WTC11 (cell line): Measurements from ENCODE around the gene THOP1. TPM values are rescaled to one million over a fixed set of nuclear protein-coding genes. Genes with fewer than 3 reads are reported as not detected.

Experiments used
- ATAC-seq: fragments of 200-7000 bp; cut with Tn5 transposase; 2 replicates; pipeline ENCODE4 v1.10.0; 2021; ENCODE audit warnings: mild to moderate bottlenecking, moderate library complexity
- CTCF ChIA-PET: fragments of 300-600 bp; sonication (Branson Sonifier 250); formaldehyde crosslinking; loops from one replicate; lab custom pipeline; 2021; ENCODE audit warnings: antibody characterized with exemption; lab: Charles Lee
- POLR2A ChIA-PET: fragments of 350-600 bp; sonication (Branson Sonifier 250); formaldehyde crosslinking; loops from one replicate; lab custom pipeline; 2021; ENCODE audit warnings: antibody characterized with exemption; lab: Charles Lee
- DNase-seq: peaks from one replicate; pipeline ENCODE4 v3.0.0; 2021; ENCODE audit warnings: low spot score
- H3K27ac Mint-ChIP-seq: 2 replicates; pipeline ENCODE4 v1.8.0; 2021; ENCODE audit warnings: mixed read lengths
- H3K27me3 Mint-ChIP-seq: 2 replicates; pipeline ENCODE4 v1.8.0; 2021; ENCODE audit warnings: low read depth, mild to moderate bottlenecking, moderate library complexity, mixed read lengths
- H3K36me3 Mint-ChIP-seq: 2 replicates; pipeline ENCODE4 v1.8.0; 2021; ENCODE audit warnings: mixed read lengths
- H3K4me1 Mint-ChIP-seq: 2 replicates; pipeline ENCODE4 v1.8.0; 2022; ENCODE audit warnings: mixed read lengths
- H3K4me3 Mint-ChIP-seq: 2 replicates; pipeline ENCODE4 v1.8.0; 2021; ENCODE audit warnings: mild to moderate bottlenecking, moderate library complexity, mixed read lengths
- H3K9me3 Mint-ChIP-seq: 2 replicates; pipeline ENCODE4 v1.8.0; 2021; ENCODE audit warnings: mixed read lengths
- AFF4 ChIP-seq: sonication (generic); formaldehyde crosslinking; IDR thresholded peaks from 2 replicates; pipeline ENCODE4 v1.8.1; 2023; ENCODE audit warnings: mild to moderate bottlenecking, missing genetic modification reagents, borderline replicate concordance
- CREB1 ChIP-seq: sonication (generic); formaldehyde crosslinking; IDR thresholded peaks from 2 replicates; pipeline ENCODE4 v1.8.0; 2023; ENCODE audit warnings: mild to moderate bottlenecking, missing genetic modification reagents
- CREM ChIP-seq: sonication (generic); formaldehyde crosslinking; IDR thresholded peaks from 2 replicates; pipeline ENCODE4 v1.8.1; 2022; ENCODE audit warnings: mild to moderate bottlenecking, missing genetic modification reagents, moderate library complexity
- E2F1 ChIP-seq: sonication (generic); formaldehyde crosslinking; IDR thresholded peaks from 2 replicates; pipeline ENCODE4 v1.8.0; 2022; ENCODE audit warnings: mild to moderate bottlenecking, missing genetic modification reagents
- FOXK1 ChIP-seq: sonication (generic); formaldehyde crosslinking; IDR thresholded peaks from 2 replicates; pipeline ENCODE4 v1.8.0; 2022; ENCODE audit warnings: mild to moderate bottlenecking, moderate library complexity, missing genetic modification reagents
- GTF2I ChIP-seq: fragments of 250-450 bp; sonication (Bioruptor Pico); conservative IDR thresholded peaks from 2 replicates; pipeline ENCODE4 v1.4.0; 2021; ENCODE audit warnings: mild to moderate bottlenecking
- IRF2 ChIP-seq: sonication (generic); formaldehyde crosslinking; IDR thresholded peaks from 2 replicates; pipeline ENCODE4 v1.8.0; 2022; ENCODE audit warnings: low read depth, missing genetic modification reagents, borderline replicate concordance
- NFYB ChIP-seq: sonication (generic); formaldehyde crosslinking; conservative IDR thresholded peaks from 2 replicates; pipeline ENCODE4 v1.8.0; 2022; ENCODE audit warnings: low read depth, missing genetic modification reagents
- NR3C1 ChIP-seq: sonication (generic); formaldehyde crosslinking; conservative IDR thresholded peaks from 2 replicates; pipeline ENCODE4 v1.8.1; 2023; ENCODE audit warnings: low read depth, mild to moderate bottlenecking, missing genetic modification reagents
- OVOL2 ChIP-seq: fragments of 250-450 bp; sonication (Bioruptor Pico); IDR thresholded peaks from 2 replicates; pipeline ENCODE4 v1.9.0; 2021; ENCODE audit warnings: mild to moderate bottlenecking, borderline replicate concordance
- PRRX2 ChIP-seq: fragments of 250-450 bp; sonication (Bioruptor Pico); IDR thresholded peaks from 2 replicates; pipeline ENCODE4 v1.8.0; 2021; ENCODE audit warnings: mild to moderate bottlenecking
- RORB ChIP-seq: fragments of 250-450 bp; sonication (Bioruptor Pico); IDR thresholded peaks from 2 replicates; pipeline ENCODE4 v1.9.0; 2021; ENCODE audit warnings: mild to moderate bottlenecking
- SMAD4 ChIP-seq: sonication (generic); formaldehyde crosslinking; IDR thresholded peaks from 2 replicates; pipeline ENCODE4 v1.8.0; 2022; ENCODE audit warnings: mild to moderate bottlenecking, missing genetic modification reagents
- ZNF138 ChIP-seq: sonication (generic); formaldehyde crosslinking; conservative IDR thresholded peaks from 2 replicates; pipeline ENCODE4 v1.8.1; 2022; ENCODE audit warnings: mild to moderate bottlenecking, moderate library complexity, missing genetic modification reagents
- ZNF317 ChIP-seq: sonication (generic); formaldehyde crosslinking; IDR thresholded peaks from 2 replicates; pipeline ENCODE4 v1.8.1; 2023; ENCODE audit warnings: low read depth, mild to moderate bottlenecking, moderate library complexity, missing genetic modification reagents, borderline replicate concordance
- ZNF396 ChIP-seq: fragments of 250-450 bp; sonication (Bioruptor Pico); IDR thresholded peaks from 2 replicates; pipeline ENCODE4 v1.8.0; 2021; ENCODE audit warnings: mild to moderate bottlenecking, moderate library complexity, borderline replicate concordance
- ZNF512 ChIP-seq: sonication (generic); formaldehyde crosslinking; IDR thresholded peaks from 2 replicates; pipeline ENCODE4 v1.8.1; 2022; ENCODE audit warnings: missing genetic modification reagents, borderline replicate concordance
- total RNA-seq: library from RNA; stranded (reverse); gene quantifications from 3 replicates; pipeline ENCODE4 v1.2.3, GENCODE V29; 2021
- TF ChIP-seq, protein P1 (sequence below): sonication (generic); formaldehyde crosslinking; IDR thresholded peaks from 2 replicates; pipeline ENCODE4 v1.8.1; 2023; ENCODE audit warnings: mild to moderate bottlenecking, moderate library complexity, missing genetic modification reagents
- TF ChIP-seq, protein P2 (sequence below): sonication (generic); formaldehyde crosslinking; conservative IDR thresholded peaks from 2 replicates; pipeline ENCODE4 v1.8.1; 2023; ENCODE audit warnings: mild to moderate bottlenecking, low read depth, missing genetic modification reagents, moderate library complexity
- TF ChIP-seq, protein P3 (sequence below): fragments of 250-450 bp; sonication (Bioruptor Pico); IDR thresholded peaks from 2 replicates; pipeline ENCODE4 v1.9.0; 2021; ENCODE audit warnings: mild to moderate bottlenecking

THOP1 gene
- total RNA-seq, 1 experiment from 2014 or later = 181 TPM

DNA sequence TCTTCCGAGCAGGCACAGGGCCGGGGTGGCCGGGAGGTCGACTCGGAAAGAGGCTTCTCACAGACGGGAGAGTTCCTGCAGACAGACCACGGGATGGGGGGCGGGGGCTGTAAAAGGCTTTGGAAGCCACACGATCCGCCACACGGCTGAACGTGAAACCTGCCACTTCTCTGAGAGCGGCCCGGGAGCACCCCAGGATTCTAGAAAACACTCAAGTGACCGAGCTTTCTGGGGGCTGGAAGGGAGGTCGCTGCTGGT, 29.9 kb upstream of the THOP1 start (continued):
- TF ChIP-seq, protein P1, sequence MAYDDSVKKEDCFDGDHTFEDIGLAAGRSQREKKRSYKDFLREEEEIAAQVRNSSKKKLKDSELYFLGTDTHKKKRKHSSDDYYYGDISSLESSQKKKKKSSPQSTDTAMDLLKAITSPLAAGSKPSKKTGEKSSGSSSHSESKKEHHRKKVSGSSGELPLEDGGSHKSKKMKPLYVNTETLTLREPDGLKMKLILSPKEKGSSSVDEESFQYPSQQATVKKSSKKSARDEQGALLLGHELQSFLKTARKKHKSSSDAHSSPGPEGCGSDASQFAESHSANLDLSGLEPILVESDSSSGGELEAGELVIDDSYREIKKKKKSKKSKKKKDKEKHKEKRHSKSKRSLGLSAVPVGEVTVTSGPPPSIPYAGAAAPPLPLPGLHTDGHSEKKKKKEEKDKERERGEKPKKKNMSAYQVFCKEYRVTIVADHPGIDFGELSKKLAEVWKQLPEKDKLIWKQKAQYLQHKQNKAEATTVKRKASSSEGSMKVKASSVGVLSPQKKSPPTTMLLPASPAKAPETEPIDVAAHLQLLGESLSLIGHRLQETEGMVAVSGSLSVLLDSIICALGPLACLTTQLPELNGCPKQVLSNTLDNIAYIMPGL (CRISPR knock-in tag) = no peak
- TF ChIP-seq ZNF138 (no peak), PRRX2 (no peak), ZNF396 (no peak), CREM (CRISPR knock-in tag) (no peak), CREB1 (CRISPR knock-in tag) (no peak), NR3C1 (CRISPR knock-in tag) (no peak)

DNA sequence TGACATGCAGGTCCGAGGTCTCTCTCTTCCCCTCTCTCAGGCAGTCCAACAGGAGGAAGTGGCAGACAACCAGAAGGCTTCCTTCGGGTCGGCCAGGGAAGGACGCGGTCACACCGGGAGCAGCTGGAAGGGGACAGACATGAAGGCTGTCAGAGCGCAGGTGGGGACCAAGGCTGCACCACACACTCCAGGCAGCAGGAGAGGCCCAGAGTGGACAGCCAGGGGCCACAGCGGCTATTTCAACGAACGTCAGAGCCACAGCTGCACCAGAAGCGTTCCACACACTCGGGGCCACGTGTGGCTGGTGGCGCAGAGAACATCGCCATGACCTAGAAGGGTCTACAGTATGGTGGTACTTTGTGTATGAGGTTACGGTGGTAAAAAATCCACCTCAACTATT, 29.5 kb upstream of the THOP1 start:
- H3K27me3 Mint-ChIP-seq = no peaks in the 10 kb centered on the region
- TF ChIP-seq ZNF512 (CRISPR knock-in tag) = no peak
- no peak for TF ChIP-seq OVOL2 (CRISPR knock-in tag)
- TF ChIP-seq SMAD4 (CRISPR knock-in tag) = no peak
- TF ChIP-seq, protein P2, sequence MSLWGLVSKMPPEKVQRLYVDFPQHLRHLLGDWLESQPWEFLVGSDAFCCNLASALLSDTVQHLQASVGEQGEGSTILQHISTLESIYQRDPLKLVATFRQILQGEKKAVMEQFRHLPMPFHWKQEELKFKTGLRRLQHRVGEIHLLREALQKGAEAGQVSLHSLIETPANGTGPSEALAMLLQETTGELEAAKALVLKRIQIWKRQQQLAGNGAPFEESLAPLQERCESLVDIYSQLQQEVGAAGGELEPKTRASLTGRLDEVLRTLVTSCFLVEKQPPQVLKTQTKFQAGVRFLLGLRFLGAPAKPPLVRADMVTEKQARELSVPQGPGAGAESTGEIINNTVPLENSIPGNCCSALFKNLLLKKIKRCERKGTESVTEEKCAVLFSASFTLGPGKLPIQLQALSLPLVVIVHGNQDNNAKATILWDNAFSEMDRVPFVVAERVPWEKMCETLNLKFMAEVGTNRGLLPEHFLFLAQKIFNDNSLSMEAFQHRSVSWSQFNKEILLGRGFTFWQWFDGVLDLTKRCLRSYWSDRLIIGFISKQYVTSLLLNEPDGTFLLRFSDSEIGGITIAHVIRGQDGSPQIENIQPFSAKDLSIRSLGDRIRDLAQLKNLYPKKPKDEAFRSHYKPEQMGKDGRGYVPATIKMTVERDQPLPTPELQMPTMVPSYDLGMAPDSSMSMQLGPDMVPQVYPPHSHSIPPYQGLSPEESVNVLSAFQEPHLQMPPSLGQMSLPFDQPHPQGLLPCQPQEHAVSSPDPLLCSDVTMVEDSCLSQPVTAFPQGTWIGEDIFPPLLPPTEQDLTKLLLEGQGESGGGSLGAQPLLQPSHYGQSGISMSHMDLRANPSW (CRISPR knock-in tag) = no peak
- TF ChIP-seq ZNF317 = no peak
- no peak for TF ChIP-seq AFF4 (CRISPR knock-in tag)
- TF ChIP-seq NFYB (CRISPR knock-in tag) = no peak
- no peak for TF ChIP-seq E2F1
- TF ChIP-seq, protein P3, sequence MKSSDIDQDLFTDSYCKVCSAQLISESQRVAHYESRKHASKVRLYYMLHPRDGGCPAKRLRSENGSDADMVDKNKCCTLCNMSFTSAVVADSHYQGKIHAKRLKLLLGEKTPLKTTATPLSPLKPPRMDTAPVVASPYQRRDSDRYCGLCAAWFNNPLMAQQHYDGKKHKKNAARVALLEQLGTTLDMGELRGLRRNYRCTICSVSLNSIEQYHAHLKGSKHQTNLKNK (CRISPR knock-in tag) = no peak
- TF ChIP-seq IRF2 = no peak
- no peak for TF ChIP-seq RORB (CRISPR knock-in tag)
- no peak for TF ChIP-seq GTF2I (CRISPR knock-in tag)
- TF ChIP-seq FOXK1 = no peak
- ChIA-PET CTCF (no interaction called here), POLR2A (no interaction called here)
- ATAC-seq (no peak), DNase-seq (no peak)
- H3K36me3 Mint-ChIP-seq = peaks cover 37% of the 10 kb centered on the region
- H3K4me1 Mint-ChIP-seq = no peaks in the 10 kb centered on the region
- H3K4me3 Mint-ChIP-seq = no peak overlapping the region
- H3K27ac Mint-ChIP-seq = no peak overlapping the region
- no peaks in the 10 kb centered on the region for H3K9me3 Mint-ChIP-seq
